22Rv1 (cell line): ENCODE results near the gene NUTF2.
"Not testable (repeated sequence)": the region's sequence is repeated elsewhere in the genome, so short reads cannot be mapped to it uniquely, and the experiment has no call there.

ENCODE experiments used
- H3K27ac ChIP-seq: fragments of 450-650 bp; 2 replicates; pipeline ENCODE4 v1.5.1; 2017
- ZFX ChIP-seq: fragments of 450-650 bp; IDR thresholded peaks from 2 replicates; pipeline ENCODE4 v1.6.1; 2017; ENCODE audit warnings: antibody characterized with exemption, borderline replicate concordance
- TF ChIP-seq, protein P1 (sequence below): fragments of 450-650 bp; IDR thresholded peaks from 2 replicates; pipeline ENCODE4 v1.5.1; 2017; ENCODE audit warnings: mild to moderate bottlenecking

Gene NUTF2

GRCh38 chr16:67914758-67915495 is 68.2 kb downstream of the NUTF2 start:
- no peak overlapping the region for H3K27ac ChIP-seq
- TF ChIP-seq, protein P1, sequence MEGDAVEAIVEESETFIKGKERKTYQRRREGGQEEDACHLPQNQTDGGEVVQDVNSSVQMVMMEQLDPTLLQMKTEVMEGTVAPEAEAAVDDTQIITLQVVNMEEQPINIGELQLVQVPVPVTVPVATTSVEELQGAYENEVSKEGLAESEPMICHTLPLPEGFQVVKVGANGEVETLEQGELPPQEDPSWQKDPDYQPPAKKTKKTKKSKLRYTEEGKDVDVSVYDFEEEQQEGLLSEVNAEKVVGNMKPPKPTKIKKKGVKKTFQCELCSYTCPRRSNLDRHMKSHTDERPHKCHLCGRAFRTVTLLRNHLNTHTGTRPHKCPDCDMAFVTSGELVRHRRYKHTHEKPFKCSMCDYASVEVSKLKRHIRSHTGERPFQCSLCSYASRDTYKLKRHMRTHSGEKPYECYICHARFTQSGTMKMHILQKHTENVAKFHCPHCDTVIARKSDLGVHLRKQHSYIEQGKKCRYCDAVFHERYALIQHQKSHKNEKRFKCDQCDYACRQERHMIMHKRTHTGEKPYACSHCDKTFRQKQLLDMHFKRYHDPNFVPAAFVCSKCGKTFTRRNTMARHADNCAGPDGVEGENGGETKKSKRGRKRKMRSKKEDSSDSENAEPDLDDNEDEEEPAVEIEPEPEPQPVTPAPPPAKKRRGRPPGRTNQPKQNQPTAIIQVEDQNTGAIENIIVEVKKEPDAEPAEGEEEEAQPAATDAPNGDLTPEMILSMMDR = no peak
- no peak for TF ChIP-seq ZFX

DNA sequence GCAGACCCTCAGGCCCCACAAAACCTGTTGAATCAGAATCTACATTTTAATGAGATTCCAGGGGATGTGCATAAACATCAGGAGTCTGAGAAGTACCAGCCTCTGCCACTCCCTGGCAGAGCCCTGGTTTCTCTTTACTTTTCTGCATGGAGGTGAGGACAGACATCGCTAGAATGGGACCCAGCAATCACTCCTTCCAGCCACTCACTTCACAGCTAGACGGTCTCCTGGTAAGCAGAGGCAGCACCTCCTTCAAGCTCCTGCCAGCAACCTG is 68.7 kb downstream of the NUTF2 start:
- H3K27ac ChIP-seq = not testable (repeated sequence)

GRCh38 chr16:67915831-67916723 is 69.3 kb downstream of the NUTF2 start:
- H3K27ac ChIP-seq = no peak overlapping the region

GRCh38 chr16:67917140-67917851 is 70.6 kb downstream of the NUTF2 start:
- H3K27ac ChIP-seq = no peak overlapping the region
- TF ChIP-seq, protein P1 = no peak
- TF ChIP-seq ZFX = no peak

More at GRCh38 chr16:67915831-67916723, 69.3 kb downstream of the NUTF2 start:
- TF ChIP-seq, protein P1 = no peak
- no peak for TF ChIP-seq ZFX

- no peak overlapping the region for H3K27ac ChIP-seq
Measured at GRCh38 chr16:67917852-67918236, 71.1 kb downstream of the NUTF2 start.

DNA sequence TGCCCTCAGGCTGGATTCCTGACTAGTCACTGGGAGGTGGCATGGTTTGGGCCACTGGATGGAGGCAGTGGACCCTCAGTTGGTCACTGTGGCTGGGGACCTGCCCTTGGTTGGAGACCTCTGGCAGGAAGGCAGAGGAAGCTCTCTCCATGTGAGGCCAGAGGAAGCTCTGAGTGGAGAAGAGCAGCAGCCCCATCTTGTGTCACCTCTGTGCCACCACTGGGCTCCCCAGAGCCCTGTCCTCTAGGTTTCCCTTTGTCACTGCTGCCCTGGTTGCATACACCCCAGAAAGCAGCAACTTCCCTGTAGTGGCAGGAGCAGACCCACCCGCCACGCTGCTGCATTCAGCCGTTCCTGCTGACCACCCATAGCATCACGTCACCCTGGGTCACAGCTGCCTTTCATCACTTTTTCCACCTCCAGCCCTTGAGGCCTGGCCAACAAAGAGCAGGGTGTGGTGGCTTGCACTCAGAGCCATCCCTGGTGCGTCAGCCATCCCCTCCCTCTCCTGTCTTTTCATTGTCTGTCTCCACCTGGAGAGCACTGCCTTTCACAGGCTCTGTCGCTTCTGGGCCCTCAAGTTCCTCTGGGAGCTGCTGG is 73.0 kb downstream of the NUTF2 start:
- TF ChIP-seq, protein P1 = no peak
- no peak for TF ChIP-seq ZFX

More at GRCh38 chr16:67917852-67918236, 71.1 kb downstream of the NUTF2 start:
- TF ChIP-seq, protein P1 = no peak
- TF ChIP-seq ZFX = no peak

More for the DNA sequence above, 73.0 kb downstream of the NUTF2 start:
- H3K27ac ChIP-seq = no peak overlapping the region
